Sigmoid colon (tissue), 4 donors: ENCODE results near the gene TEP1.

ENCODE experiments used
- EP300 ChIP-seq, 4 donors: sonication (generic); formaldehyde crosslinking; IDR thresholded peaks; one replicate each; pipeline ENCODE4 v1.6.1; 2017; ENCODE audit warnings: antibody characterized with exemption in 4 of 4
- TF ChIP-seq, protein P1 (sequence below), 4 experiments: fragments of 450-650 bp in 3 of 4; fragments of 200-600 bp in 1 of 4; IDR thresholded peaks; one replicate each; pipeline ENCODE4 v1.5.1; 2016 to 2019; ENCODE audit warnings: antibody characterized with exemption in 4 of 4, mild to moderate bottlenecking in 3 of 4, moderate library complexity in 2 of 4

DNA sequence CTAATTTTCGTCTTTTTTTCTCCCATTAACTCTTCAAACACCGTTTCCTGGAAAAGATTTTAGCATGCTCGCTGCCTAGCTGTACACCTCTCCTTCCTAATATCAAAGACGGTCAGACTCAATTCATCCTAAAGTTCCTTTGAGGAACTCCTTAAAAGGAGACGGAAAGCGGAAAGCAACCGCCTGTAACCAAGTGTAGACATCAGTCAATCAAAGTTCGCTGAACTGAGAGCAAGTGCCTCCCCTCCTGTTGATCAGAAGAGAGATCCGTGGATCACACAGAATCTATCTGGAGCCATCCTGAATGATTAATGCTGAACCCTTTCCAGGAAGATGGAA lies 412 bp upstream of the TEP1 start:
- TF ChIP-seq, protein P1, sequence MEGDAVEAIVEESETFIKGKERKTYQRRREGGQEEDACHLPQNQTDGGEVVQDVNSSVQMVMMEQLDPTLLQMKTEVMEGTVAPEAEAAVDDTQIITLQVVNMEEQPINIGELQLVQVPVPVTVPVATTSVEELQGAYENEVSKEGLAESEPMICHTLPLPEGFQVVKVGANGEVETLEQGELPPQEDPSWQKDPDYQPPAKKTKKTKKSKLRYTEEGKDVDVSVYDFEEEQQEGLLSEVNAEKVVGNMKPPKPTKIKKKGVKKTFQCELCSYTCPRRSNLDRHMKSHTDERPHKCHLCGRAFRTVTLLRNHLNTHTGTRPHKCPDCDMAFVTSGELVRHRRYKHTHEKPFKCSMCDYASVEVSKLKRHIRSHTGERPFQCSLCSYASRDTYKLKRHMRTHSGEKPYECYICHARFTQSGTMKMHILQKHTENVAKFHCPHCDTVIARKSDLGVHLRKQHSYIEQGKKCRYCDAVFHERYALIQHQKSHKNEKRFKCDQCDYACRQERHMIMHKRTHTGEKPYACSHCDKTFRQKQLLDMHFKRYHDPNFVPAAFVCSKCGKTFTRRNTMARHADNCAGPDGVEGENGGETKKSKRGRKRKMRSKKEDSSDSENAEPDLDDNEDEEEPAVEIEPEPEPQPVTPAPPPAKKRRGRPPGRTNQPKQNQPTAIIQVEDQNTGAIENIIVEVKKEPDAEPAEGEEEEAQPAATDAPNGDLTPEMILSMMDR (IDR thresholded peaks at IDR 0.05): no peak
- no peak for TF ChIP-seq EP300 (IDR thresholded peaks at IDR 0.05)
